Inferior parietal cortex (tissue), 1 donor: ENCODE measurements around the gene C2CD4B.

Source experiments
- DNase-seq: peaks from one replicate; pipeline ENCODE4 v3.0.0-alpha.2; 2016; ENCODE audit errors: extremely low spot score

The C2CD4B gene, protein sequence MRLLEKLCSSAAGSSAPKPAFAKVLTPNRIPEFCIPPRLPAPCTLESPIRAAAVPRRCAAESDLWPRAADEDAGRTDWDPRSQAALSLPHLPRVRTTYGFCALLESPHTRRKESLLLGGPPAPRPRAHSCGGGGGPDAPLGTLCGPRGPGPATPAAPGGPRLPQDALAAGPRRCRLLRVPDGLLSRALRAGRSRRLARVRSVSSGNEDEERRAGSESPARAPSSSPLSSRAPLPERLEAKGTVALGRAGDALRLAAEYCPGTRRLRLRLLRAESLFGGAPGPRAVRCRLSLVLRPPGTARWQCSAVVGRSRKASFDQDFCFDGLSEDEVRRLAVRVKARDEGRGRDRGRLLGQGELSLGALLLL

DNA sequence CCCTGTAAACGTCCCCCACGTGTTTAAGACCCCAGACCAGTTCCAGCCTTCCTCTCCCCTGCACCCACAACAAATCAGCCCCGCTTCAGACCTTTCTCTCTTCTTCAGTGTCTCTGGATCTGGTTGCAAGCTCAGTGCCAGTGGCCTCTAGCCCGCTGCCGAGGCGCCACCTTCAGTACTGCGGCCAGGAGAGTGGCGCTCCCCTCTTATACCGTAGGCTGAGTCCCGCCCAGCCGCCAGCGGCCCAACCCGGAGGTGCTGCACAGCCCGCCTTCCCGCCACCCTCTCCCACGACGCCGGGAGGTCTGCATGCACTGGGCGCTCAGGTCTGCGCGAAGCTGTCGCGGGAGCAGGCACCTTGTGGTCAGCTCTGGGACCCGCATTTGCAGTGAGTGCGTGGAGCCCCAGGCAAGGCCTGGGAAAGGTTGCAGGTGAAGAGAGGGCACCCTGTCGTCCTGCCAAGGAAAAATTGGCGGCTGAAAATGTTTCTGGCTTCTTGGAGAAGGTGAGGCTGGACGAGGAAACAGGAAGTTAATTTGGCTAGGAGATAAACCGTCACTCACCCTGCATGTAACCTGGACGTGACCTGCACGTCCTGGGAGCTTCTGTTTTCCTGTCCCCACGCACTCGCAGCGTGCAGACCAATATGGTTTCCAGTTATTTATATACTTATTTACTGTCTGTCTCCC, at the start of gene C2CD4B:
TSS of gene C2CD4B (minus strand) at position 182 of the 689 bp plus-strand sequence. CDS start 301 bp downstream, outside the sequence.
- no peak for DNase-seq

DNA sequence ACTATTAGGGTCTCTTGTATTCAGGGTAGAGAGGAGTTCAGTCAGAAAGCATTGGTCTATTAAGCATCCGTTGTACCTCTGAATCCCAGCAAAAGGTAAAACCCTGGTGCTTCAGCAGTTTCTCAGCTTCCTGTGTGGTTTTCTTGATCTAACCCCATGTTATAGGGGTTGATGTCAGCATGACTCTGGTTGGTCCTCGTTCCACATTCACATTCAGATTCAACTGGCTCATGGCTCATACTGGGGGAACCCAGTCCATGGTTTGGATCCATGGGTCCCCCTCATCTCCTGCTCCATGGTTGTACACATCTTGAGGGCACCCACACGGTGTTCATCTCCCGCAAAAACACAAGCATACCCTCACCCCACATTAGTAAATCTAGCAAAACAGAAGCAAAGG, 47.7 kb upstream of the C2CD4B start:
- DNase-seq, result no peak

DNA sequence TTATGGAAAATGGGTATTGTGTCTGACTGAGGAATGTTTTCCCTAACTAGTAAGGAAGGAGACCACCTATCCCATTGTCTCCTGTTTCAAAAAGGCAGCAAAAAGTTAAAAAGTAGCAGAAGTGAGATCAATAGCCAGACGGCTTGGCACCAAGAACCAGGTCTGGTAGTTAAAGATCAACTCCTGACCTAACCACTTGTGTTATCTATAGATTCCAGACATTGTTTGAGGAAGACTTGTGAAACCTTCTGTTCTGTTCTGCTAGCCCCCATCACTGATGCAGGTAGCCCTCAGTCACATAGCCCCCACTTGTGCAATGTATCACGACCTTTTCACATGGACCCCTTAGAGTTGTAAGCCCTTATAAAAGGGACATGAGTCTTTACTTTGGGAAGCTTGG, 46.3 kb upstream of the C2CD4B start:
- DNase-seq, result no peak

DNA sequence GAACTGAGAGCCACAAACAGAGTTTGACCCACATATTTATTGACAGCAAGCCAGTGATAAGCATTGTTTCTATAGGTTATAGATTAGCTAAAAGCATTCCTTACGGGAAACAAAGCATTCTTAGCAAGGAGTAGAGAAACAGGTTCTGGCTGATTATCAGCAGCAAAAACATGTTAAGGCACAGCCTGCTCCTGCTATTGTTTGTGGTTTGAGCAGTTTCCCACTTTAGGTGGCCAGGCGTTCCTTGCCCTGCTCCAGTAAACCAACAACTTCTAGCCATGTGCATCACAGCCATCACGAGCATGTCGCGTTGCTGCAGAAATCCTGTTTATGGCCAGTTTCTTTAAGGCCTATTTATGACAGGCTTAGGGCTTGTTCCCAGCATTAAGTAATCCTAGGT, 44.7 kb upstream of the C2CD4B start:
- no peak for DNase-seq

DNA sequence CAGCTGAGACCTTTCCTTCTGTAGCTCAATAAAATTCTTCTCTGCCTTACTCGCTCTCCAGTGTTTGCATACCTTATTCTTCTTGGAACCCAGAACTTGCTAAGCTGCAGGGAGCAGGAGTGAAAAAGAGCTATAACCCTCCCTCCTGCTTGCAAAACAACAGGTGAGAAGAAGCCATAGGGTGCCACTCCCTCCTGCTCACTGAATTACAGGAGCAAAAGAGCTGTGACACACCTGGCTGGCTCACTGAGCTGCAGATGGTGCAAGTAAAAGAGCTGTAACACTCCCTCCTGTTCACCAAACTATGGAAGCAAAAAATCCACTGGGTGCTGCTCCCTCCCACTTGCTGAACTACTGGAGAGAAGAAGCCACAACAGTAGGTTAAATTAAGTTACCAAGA, 44.2 kb upstream of the C2CD4B start:
- no peak for DNase-seq

DNA sequence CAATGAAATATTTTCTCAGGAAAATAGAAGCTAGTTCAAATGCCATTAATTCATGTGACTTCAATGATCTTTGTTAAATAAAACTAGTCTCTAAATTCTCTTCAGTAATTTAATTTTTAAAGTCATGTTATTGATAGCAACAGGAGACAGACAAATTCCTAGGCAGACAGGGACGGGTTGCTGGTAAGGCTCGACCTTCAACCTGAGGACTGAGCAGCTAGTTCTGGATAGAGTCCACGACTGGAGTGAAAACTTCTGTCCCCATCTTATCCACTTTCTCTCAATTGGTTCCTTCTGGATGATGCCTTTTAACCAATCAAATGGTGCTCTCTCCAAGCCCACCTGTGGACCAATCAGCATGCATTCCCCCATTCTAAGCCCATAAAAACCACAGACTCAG, 43.8 kb upstream of the C2CD4B start:
- DNase-seq, result no peak

DNA sequence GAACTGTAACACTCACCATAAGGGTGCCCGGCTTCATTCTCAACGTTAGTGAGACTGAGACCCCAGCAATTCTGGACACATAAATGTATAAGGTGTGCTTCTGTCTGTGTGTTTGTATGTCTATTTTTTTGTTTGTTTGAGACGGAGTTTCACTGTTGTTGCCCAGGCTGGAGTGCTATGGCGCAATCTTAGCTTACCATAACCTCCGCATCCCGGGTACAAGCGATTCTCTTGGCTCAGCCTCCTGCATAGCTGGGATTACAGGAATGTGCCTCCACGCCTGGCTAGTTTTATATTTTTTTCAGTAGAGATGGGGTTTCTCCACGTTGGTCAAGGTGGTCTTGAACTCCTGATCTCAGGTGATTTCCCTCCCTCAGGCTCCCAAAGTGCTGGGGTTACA, 43.3 kb upstream of the C2CD4B start:
- DNase-seq, result no peak

DNA sequence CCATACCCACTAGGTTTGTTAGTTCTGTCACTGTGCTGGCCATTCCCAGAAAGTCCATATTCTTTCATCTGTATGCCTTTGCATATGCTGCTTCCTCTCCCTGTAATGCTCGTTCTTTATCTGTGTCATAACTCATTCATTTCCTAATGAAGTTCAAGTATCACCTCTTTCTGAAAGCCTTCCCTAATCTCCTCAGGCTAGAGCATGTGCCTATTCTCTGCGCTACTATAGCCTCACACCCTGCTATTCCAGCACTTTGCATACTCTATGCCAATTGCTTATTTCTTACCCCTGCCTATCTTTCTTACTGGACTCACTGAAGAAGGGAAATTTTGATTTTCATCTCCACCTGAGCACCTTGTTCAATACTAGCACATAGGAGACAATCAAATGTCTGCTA, 25.6 kb upstream of the C2CD4B start:
- DNase-seq, result no peak

DNA sequence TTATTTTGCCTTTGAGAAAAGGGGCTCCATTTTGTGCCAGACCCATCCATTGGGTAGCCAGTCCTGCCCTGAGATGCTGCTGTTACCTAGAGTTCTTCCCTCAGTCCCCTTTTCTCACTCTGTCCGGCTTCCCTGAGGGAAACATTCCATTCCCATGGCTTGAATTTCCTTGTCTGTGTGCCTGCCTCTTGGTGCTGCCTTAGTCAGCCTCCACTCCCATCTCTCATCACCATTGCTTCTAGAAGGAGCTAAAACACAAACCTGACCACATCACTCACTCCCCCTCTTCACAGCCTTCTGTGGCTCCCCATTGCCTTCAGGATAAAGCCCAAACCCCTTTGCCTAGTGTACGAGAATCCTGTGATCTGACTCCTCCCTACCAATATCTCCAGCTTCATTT, 25.2 kb upstream of the C2CD4B start:
- DNase-seq, result no peak

DNA sequence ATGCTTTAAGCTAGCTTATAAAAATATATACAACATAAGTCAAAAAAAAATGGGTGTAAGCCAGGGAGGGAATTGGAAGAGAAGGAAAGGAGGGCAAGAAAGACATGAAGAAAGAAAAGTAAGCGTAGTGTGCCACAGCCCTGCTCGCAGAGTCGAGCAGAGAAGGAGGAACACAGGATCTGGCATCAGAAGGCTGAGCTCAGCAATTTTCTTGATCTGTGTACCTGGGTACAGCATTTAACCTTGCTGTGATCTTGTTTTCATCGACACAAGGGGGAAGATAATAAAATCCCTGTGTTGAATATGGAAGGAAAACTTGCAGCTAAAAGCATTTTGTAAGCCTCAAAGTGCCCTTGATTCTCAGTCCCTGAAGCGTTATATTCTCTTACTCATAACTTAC, 23.7 kb upstream of the C2CD4B start:
- DNase-seq, result no peak

DNA sequence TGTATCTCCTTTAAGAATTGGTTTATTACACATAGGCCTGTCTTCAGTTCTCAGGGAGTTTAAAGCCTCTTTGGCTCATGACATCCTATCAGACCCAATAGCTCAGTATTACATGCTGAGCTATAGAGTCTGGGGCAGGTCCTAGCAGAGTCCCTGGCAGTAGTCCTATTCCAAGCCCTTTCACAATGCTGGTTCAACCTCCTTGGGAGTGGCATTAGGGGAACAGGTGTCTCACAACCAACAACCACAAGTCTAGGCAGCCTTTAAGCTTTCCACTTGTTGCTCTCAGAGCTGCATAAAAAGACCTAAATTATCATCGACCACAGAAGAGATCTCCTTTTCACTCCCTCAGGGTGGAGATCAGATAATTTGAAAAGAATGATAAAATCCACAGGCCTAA, 22.8 kb upstream of the C2CD4B start:
- no peak for DNase-seq

DNA sequence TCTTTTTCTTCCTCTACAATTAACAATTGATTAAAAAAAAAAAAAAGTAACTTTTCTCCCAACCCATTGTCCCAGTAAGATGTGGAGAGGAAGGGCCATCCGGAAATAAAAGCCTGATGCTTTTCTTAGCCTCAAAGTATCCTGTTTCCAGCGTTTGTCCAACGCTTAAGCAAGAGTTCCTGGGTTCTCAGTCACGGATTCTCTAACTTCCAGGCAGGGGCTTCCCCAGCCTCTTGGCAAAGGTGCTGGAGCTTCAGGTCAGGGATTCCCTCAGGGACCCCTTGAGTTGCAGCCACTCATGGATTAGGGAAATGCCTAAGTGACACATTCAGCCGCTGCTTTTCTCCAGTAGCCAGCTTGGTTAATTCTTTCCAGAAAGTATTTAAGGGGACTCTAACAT, 22.3 kb upstream of the C2CD4B start:
- no peak for DNase-seq

DNA sequence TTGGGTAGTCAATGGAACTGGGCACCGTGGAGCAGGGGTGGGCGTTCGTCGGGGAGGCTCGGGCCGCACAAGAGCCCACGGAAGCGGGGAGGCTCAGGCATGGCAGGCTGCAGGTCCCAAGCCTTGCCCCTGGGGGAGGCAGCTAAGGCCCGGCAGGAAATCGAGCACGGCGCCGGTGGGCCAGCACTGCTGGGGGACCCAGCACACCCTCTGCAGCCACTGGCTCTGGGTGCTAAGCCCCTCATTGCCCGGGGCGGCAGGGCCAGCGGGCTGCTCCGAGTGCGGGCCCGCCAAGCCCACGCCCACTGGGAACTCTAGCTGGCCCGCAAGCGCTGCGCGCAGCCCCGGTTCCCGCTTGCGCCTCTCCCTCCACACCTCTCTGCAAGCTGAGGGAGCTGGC, 21.5 kb upstream of the C2CD4B start:
- DNase-seq, result no peak

DNA sequence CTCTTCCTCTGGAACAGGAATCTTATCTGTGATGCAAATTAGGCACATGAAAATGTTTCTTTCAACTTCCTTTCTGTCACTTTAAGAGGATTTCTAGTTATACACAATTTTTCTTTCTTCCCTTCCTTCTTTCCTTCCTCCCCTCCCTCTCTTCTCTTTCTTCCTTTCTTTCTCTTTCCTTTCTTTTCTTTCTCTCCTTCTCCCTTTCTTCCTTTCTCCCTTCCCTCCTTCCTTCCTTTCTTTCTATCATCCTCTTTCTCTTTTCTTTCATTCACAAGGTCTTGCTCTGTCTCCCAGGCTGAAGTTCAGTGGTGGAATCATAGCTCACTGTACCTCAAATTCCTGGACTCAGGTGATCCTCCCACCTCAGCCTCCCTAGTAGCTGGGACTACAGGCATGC, 18.0 kb upstream of the C2CD4B start:
- no peak for DNase-seq

DNA sequence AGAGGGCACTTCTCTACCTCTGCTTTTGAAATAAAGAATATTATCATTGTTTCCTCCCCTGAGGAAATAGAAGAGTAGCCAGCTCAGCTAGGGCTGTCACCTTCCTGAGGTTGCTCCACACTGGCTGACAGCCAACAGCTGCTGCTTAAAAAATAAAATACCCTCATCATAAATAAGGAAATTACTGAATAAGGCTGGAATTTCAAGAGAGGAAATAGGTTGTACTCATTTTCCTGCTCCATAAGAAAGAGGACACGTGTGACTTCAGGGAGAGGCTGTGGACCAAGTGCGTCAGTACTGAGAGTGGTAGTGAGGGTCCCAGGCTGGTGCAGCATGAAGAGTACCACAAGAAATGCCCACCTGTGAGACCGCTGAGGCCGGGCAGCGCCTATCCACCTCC, 8.1 kb upstream of the C2CD4B start:
- DNase-seq, result no peak

DNA sequence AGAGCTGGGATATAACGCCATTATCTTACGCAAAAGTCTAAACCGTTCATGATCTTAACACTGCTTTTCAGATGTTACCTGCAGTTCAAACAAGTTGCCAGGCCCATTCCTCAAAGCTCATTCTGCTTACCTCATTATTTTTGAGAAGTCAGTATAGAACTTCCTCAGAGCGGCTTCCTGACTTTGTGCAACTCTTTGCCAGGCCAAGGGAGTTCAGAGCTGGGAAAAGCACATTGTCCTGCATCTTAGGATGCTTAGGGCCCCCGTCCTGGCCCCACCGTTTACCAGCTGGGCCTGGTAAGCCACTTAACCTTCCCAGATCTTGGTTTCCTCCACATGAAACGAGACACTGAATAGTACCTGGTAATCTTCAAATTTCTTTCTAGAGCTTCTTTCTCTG, 6.8 kb upstream of the C2CD4B start:
- no peak for DNase-seq

DNA sequence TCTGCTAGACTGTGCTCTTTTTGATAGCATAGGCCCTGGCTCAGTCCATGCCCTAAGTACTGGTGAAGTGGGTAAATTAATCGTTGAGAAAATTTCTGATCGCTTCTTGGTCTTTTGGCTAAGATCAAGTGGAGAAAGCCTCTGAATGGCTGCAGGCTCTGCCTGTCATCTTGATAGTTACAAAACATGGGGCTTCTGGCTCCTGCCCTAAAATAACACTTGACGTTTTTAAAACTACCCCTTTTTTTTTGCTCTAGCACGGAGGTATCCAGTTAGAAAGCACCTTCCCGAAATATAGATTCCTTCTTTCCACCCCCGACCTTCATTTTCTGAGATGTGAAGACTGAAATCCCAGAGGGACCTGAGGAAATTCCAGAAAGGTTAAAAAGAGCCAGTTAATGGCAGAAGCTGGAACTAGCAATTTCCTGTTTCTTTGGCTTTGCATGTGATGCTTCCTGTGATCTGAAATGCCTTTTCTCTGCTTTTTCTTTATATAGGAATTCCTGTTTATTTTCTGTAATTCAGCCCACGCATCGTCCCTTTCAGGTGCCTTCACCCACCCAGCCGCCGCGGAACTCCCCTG, 799 bp upstream of the C2CD4B start:
- no peak for DNase-seq

DNA sequence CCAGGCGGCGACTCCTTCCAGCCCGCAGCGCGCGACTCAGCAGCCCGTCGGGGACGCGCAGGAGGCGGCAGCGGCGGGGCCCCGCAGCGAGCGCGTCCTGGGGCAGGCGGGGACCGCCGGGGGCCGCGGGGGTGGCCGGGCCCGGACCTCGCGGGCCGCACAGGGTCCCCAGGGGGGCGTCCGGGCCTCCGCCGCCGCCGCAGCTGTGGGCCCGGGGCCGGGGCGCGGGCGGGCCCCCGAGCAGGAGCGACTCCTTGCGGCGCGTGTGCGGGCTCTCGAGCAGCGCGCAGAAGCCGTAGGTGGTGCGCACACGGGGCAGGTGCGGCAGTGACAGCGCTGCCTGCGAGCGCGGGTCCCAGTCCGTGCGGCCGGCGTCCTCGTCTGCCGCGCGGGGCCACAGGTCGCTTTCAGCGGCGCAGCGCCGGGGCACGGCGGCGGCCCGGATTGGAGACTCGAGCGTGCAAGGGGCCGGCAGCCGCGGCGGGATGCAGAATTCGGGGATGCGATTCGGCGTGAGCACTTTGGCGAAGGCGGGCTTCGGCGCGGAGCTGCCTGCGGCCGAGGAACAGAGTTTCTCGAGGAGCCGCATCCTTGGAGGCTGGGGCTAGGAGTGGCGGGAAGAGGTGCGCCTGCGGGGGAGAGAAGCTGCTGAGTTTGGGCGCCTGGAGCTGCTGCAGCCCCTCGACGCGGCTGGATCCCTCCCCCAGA, 535 bp downstream of the C2CD4B start:
- no peak for DNase-seq

DNA sequence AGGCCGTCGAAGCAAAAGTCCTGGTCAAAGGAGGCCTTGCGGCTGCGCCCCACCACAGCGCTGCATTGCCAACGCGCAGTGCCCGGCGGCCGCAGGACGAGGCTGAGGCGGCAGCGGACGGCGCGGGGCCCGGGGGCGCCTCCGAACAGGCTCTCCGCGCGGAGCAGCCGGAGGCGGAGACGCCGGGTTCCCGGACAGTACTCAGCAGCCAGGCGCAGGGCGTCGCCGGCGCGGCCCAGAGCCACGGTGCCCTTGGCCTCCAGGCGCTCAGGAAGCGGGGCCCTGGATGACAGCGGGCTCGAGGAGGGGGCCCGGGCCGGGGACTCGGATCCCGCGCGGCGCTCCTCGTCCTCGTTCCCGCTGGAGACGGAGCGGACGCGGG, 1.1 kb downstream of the C2CD4B start:
- no peak for DNase-seq

DNA sequence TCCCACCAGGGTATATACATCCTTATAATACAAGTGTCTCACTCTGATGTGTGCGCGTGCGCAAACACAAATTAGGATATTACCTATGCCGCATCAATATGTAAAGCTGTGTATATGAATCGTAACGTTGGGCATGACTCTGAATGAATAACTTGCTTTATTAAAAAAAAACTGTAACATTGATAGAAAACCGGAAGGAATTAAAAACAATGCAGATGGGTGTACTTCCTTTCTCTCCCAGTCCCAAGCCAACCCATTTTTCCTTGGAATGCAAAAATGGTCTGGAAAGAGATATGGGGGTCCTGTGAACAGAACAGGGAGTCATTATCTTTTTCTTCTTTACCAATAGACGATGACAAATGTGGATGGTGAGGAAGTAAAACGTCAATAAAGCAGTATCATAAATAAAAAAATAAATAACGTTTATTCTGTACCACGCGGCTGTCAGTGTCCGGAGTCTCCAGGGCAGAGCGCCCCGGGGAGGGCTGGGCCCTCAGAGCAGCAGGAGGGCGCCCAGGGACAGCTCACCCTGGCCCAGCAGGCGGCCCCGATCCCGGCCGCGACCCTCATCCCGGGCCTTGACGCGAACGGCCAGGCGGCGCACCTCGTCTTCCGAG, 1.6 kb downstream of the C2CD4B start:
- DNase-seq, result no peak

DNA sequence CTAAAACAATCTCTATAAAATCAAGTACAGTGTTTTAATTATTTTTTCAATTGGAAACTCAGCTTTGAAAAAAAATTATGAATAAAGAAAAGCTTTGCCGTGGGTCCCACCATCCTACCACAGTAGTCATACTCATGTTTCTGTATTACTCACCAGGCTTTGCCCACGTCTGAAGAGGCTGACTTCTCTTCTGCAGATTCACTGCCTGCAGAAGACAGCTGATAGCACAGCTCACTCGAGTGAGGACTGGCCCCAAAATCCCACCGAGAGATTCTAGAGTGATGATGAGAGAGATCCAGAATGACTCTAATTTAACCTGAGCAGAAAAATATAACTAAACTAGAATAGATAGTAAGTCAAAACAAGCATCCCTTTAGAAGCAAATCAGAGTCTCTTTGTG, 11.9 kb downstream of the C2CD4B start:
- no peak for DNase-seq

DNA sequence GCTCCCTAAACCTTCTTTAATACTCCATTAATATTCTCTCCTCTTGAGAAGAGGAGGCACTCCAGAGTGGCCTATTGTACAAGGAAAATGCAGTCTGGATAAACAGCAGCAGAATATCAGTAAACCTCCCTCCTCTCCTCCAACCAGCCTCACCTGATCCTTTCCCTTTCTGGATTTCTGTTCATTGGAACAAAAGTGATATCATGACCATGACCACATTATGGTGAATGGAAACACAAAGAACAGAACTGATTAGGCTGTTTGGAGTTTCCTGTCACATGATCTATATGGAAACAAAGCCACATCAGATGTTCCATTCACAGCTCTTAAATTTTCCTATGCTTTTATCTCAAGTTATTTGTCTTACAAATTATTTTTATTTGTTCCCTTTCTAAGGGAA, 14.6 kb downstream of the C2CD4B start:
- no peak for DNase-seq
